OCI-LY3 (cell line): ENCODE data around the gene TFPI.

Source experiments
- H2AFZ ChIP-seq: fragments of 200-600, 300-600 bp; shearing (Covaris generic); 2 replicates; pipeline ENCODE4 v1.6.0; 2014; ENCODE audit warnings: antibody characterized with exemption, low read depth, low read length
- H3K27ac ChIP-seq: fragments of 200-600, 300-600 bp; sonication (generic); 2 replicates; pipeline ENCODE4 v1.5.1; 2014; ENCODE audit warnings: mild to moderate bottlenecking, low read length, moderate library complexity, mixed read lengths
- H3K27me3 ChIP-seq: fragments of 200-600, 300-600 bp; sonication (generic); 2 replicates; pipeline ENCODE4 v1.6.1; 2014; ENCODE audit warnings: low read depth, low read length, mixed read lengths
- H3K36me3 ChIP-seq: fragments of 200-600, 300-600 bp; sonication (generic); replicated peaks from 2 replicates; pipeline ENCODE3; 2014; ENCODE audit warnings: low read depth, low read length, mixed read lengths
- H3K4me1 ChIP-seq: fragments of 300-600, 200-600 bp; sonication (generic); 2 replicates; pipeline ENCODE4 v1.6.1; 2014; ENCODE audit warnings: low read length, mixed read lengths
- H3K4me2 ChIP-seq: fragments of 200-600, 300-600 bp; sonication (generic); 2 replicates; pipeline ENCODE4 v1.6.1; 2014; ENCODE audit warnings: low read length, mixed read lengths
- H3K4me3 ChIP-seq: fragments of 300-600, 200-600 bp; sonication (generic); 2 replicates; pipeline ENCODE4 v1.5.1; 2014; ENCODE audit warnings: antibody characterized with exemption, mild to moderate bottlenecking, low read length, moderate library complexity
- H3K79me2 ChIP-seq: fragments of 300-600, 200-600 bp; shearing (Covaris generic); 2 replicates; pipeline ENCODE4 v1.6.1; 2014; ENCODE audit warnings: mild to moderate bottlenecking, low read length, mixed read lengths
- H3K9ac ChIP-seq: fragments of 300-600, 200-600 bp; shearing (Covaris generic); 2 replicates; pipeline ENCODE4 v1.6.0; 2014; ENCODE audit warnings: mild to moderate bottlenecking, low read length, moderate library complexity
- H3K9me3 ChIP-seq: fragments of 200-600, 300-600 bp; shearing (Covaris generic); 2 replicates; pipeline ENCODE4 v1.6.1; 2014; ENCODE audit warnings: low read length, mixed read lengths; ENCODE audit not compliant: insufficient read depth
- H4K20me1 ChIP-seq: fragments of 200-600, 300-600 bp; sonication (generic); 2 replicates; pipeline ENCODE4 v1.6.1; 2016; ENCODE audit warnings: low read length, mixed read lengths; ENCODE audit not compliant: insufficient read depth
- EZH2phosphoT487 ChIP-seq: fragments of 200-600 bp; shearing (Covaris generic); IDR thresholded peaks from 2 replicates; pipeline ENCODE4 v1.6.1; 2018; ENCODE audit warnings: antibody characterized with exemption, mixed run types, low read depth
- TF ChIP-seq, protein P1 (sequence below): fragments of 200-600, 300-600 bp; sonication (generic); IDR thresholded peaks from 2 replicates; pipeline ENCODE4 v1.5.1; 2014; ENCODE audit warnings: antibody characterized with exemption, low read length, low read depth

Gene TFPI

DNA sequence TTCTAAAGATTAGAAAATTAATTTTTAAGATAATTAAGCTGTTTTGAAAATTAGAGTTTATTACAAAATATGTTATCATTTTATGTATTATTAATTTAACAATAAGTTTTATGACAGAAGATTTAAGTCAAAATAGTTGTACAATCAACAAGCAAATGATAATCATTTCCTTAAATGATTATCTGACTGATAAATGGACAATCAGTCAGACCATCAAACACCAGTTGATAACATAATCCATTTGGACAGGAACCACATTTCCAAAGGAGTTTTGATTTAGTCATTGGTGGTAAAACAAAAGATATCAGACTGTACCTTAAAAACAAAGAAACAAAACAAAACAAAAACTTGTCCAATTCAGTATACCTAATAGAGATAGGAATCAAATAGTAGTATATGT, 1.9 kb downstream of the TFPI start:
- no peak overlapping the region for H2AFZ ChIP-seq
- TF ChIP-seq EZH2phosphoT487 = no peak
- TF ChIP-seq, protein P1, sequence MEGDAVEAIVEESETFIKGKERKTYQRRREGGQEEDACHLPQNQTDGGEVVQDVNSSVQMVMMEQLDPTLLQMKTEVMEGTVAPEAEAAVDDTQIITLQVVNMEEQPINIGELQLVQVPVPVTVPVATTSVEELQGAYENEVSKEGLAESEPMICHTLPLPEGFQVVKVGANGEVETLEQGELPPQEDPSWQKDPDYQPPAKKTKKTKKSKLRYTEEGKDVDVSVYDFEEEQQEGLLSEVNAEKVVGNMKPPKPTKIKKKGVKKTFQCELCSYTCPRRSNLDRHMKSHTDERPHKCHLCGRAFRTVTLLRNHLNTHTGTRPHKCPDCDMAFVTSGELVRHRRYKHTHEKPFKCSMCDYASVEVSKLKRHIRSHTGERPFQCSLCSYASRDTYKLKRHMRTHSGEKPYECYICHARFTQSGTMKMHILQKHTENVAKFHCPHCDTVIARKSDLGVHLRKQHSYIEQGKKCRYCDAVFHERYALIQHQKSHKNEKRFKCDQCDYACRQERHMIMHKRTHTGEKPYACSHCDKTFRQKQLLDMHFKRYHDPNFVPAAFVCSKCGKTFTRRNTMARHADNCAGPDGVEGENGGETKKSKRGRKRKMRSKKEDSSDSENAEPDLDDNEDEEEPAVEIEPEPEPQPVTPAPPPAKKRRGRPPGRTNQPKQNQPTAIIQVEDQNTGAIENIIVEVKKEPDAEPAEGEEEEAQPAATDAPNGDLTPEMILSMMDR = no peak
- H3K4me1 ChIP-seq = no peaks in the 10 kb centered on the region
- H3K4me3 ChIP-seq = no peak overlapping the region
- no peak overlapping the region for H3K9ac ChIP-seq
- no peaks in the 10 kb centered on the region for H4K20me1 ChIP-seq
- H3K36me3 ChIP-seq = no peaks in the 10 kb centered on the region
- H3K4me2 ChIP-seq = no peak overlapping the region
- no peaks in the 10 kb centered on the region for H3K9me3 ChIP-seq
- no peaks in the 10 kb centered on the region for H3K27me3 ChIP-seq
- H3K27ac ChIP-seq = no peak overlapping the region
- no peaks in the 10 kb centered on the region for H3K79me2 ChIP-seq

DNA sequence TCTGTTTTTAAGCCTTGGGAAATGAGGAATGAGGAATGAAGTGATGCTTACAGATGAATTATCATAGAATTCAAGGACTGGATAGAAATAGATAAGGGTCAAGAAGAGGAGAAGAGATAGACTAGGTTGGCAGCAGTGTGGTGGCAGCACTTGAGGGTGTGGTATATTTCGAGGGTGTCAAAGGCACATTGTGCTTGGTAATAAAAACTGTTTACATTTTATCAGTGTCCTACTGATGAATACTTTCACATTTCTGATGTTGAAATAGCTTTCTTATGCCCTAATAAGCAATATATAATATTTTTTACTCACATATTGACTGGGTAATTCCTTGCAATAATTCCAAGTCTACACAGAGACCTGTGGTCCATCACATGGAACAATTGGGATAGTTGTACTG, 3.4 kb downstream of the TFPI start:
- Histone ChIP-seq H3K4me3 (no peak overlapping the region), H3K79me2 (no peaks in the 10 kb centered on the region), H3K27ac (no peak overlapping the region), H3K27me3 (no peaks in the 10 kb centered on the region), H3K4me1 (no peaks in the 10 kb centered on the region), H2AFZ (no peak overlapping the region), H3K36me3 (no peaks in the 10 kb centered on the region), H3K9me3 (no peaks in the 10 kb centered on the region), H3K9ac (no peak overlapping the region), H3K4me2 (no peak overlapping the region), H4K20me1 (no peaks in the 10 kb centered on the region)
- no peak for TF ChIP-seq EZH2phosphoT487
- TF ChIP-seq, protein P1 = no peak

DNA sequence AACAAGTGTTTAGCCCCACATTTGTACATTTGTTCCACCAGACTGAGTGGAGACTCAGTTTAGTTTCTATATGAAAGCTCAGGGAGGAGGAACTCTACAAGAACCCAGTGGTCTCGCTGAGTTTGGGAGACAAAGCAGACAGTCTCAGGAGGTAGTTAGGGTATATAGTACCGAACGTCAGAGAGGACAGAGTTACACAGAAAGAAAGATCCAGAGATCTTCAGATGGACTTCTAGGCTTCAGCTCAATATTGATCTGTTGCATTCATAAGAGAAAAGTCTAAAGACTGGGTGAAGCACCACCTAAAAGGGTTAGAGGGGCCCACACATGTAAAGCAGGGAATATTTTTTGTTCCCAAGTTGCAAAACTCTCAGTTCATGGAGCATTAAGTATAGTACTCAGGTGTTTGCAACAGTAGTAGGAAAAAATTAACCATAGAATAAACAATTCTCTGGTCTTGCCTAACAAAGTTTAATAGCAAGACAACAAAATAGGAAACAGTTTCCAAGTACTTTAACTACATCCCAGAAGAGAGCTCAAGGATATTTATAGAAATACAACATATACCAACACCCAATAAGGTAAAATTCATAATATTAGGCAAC, 4.2 kb downstream of the TFPI start:
- H3K4me1 ChIP-seq = no peaks in the 10 kb centered on the region
- no peak overlapping the region for H2AFZ ChIP-seq
- H3K4me2 ChIP-seq = no peak overlapping the region
- no peaks in the 10 kb centered on the region for H3K79me2 ChIP-seq
- H3K27me3 ChIP-seq = no peaks in the 10 kb centered on the region
- H3K4me3 ChIP-seq = no peak overlapping the region
- no peaks in the 10 kb centered on the region for H4K20me1 ChIP-seq
- H3K9ac ChIP-seq = no peak overlapping the region
- H3K9me3 ChIP-seq = no peaks in the 10 kb centered on the region
- no peak for TF ChIP-seq EZH2phosphoT487
- TF ChIP-seq, protein P1 = no peak
- no peak overlapping the region for H3K27ac ChIP-seq
- no peaks in the 10 kb centered on the region for H3K36me3 ChIP-seq

DNA sequence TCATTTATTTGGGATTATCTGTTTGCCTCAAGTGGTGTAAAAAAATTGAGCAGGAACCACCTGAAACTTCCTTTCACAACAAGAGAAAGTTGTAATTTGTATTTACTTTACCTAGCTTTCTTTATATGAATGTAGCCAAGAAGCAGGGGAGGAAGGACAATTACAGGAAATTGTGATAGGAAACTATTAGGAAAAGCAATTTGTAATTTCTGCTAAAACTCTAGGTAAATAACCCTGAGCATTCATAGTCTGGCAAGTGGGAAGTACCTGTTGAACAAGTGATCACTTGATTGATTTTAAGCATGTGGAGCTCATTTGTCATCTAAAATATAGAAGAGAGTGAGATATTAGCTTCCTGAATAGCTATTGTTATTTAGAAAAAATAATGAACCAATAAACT, 5.0 kb downstream of the TFPI start:
- Histone ChIP-seq H3K27ac (no peak overlapping the region), H3K79me2 (no peaks in the 10 kb centered on the region), H2AFZ (no peak overlapping the region), H3K4me2 (no peak overlapping the region), H4K20me1 (no peaks in the 10 kb centered on the region), H3K36me3 (no peaks in the 10 kb centered on the region), H3K4me1 (no peaks in the 10 kb centered on the region), H3K9ac (no peak overlapping the region), H3K4me3 (no peak overlapping the region), H3K27me3 (no peaks in the 10 kb centered on the region), H3K9me3 (no peaks in the 10 kb centered on the region)
- no peak for TF ChIP-seq EZH2phosphoT487
- TF ChIP-seq, protein P1 = no peak
